SK-N-SH treated with all-trans-retinoic acid at 6 μM for 48 hours (cell line): Measurements from ENCODE around the gene RAB4A.

Experiments used
- ARNTL ChIP-seq: fragments of 450-650 bp; formaldehyde crosslinking; IDR thresholded peaks from 2 replicates; pipeline ENCODE4 v1.5.0; 2020; ENCODE audit warnings: low read depth, mild to moderate bottlenecking, moderate library complexity, borderline replicate concordance
- CREB5 ChIP-seq: fragments of 250-450 bp; sonication (Bioruptor Pico); IDR thresholded peaks from 2 replicates; pipeline ENCODE4 v1.5.1; 2020; ENCODE audit warnings: low read depth, mild to moderate bottlenecking, moderate library complexity
- PPARA ChIP-seq: fragments of 250-450 bp; sonication (Bioruptor Pico); IDR thresholded peaks from 2 replicates; pipeline ENCODE4 v1.5.0; 2020; ENCODE audit warnings: mild to moderate bottlenecking, borderline replicate concordance
- ZFP3 ChIP-seq: fragments of 250-450 bp; sonication (Bioruptor Pico); IDR thresholded peaks from 2 replicates; pipeline ENCODE4 v1.5.0; 2020; ENCODE audit warnings: mild to moderate bottlenecking, moderate library complexity

- TF ChIP-seq PPARA (CRISPR knock-in tag) (no peak), ZFP3 (CRISPR knock-in tag) (no peak), CREB5 (no peak), ARNTL (CRISPR knock-in tag) (no peak)
These were observed 68.2 kb downstream of the RAB4A start for GRCh38 chr1:229339086-229339485.
